ENCODE results near the gene PROM1. TPM values are rescaled to one million over a fixed set of nuclear protein-coding genes. Genes with fewer than 3 reads are reported as not detected.

The PROM1 gene
- total and polyA plus RNA-seq, 2 of the 8 experiments (the other 6 are each of a cell fraction or from before 2014, with no cell fraction given) = 36.0 to 59.7 TPM

DNA sequence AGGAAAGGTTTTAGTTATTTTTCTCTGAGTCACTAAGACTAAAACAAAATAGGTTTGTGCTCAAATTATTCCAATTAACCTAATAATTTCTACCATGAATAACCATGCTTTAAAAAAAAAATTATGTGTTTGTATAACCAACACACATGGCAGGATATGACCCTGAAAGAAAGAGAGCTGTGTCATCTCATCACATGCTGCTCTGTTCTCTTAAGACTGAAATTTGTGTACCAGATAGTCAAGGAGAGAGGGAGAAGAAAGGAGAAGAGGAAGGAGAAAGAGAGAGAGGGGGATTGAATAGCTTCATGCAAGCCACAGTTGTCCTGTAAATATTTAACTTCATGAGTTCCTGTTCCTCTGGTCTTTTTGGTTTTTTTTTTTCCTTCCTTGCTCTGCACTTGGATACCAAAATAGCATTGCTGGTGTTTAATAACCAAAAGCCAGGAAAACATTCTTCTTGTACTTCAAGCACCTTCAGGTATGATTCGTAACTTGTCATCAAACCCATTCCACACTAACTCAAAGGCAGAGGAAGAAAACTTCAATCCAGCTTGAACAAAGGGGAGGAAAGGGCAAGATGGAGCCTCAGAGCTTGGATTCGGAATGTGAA is 6.4 kb upstream of the PROM1 start (continued):
- TF ChIP-seq EP300 (IDR thresholded peaks at IDR 0.05; ENCODE audit: borderline replicate concordance in 1 of 2, low read depth in 2 of 2, low read length in 2 of 2) = no peak

All from H1 (cell line).